Activated CD8-positive, alpha-beta T cell treated with anti-CD3 and anti-CD28 coated beads, Interleukin-2, amount 10 ng/mL, durations not matched to agents 7 days and 5 days (primary cell): ENCODE measurements around the gene ZGPAT. TPM values are rescaled to one million over a fixed set of nuclear protein-coding genes. Genes with fewer than 3 reads are reported as not detected.
A peak's percentile ranks its signal among the peaks of the same experiment; 100 is the strongest.

Experiments
- ATAC-seq: fragments of 150-1000 bp; cut with Tn5 transposase; one replicate; pipeline ENCODE4 v1.10.0; 2021; ENCODE audit warnings: moderate library complexity
- CTCF ChIA-PET: fragments of 350-600 bp; sonication (Branson Sonifier 250); formaldehyde crosslinking; loops from one replicate; lab custom pipeline; 2021; ENCODE audit warnings: antibody characterized with exemption; lab: Charles Lee
- POLR2A ChIA-PET: fragments of 350-600 bp; sonication (Branson Sonifier 250); formaldehyde crosslinking; loops from one replicate; lab custom pipeline; 2021; ENCODE audit warnings: antibody characterized with exemption; lab: Charles Lee
- DNase-seq: peaks from one replicate; pipeline ENCODE4 v3.0.0-alpha.2; 2020
- H3K27ac Mint-ChIP-seq: one replicate; pipeline ENCODE4 v1.8.0; 2021; ENCODE audit warnings: mild to moderate bottlenecking, mixed read lengths
- H3K27me3 Mint-ChIP-seq: one replicate; pipeline ENCODE4 v1.8.0; 2021; ENCODE audit warnings: low read depth, mixed read lengths
- H3K36me3 Mint-ChIP-seq: one replicate; pipeline ENCODE4 v1.8.0; 2021; ENCODE audit warnings: low read depth, mixed read lengths
- H3K4me1 Mint-ChIP-seq: one replicate; pipeline ENCODE4 v1.8.0; 2021; ENCODE audit warnings: low read depth, mixed read lengths
- H3K4me3 Mint-ChIP-seq: one replicate; pipeline ENCODE4 v1.8.0; 2021; ENCODE audit warnings: mild to moderate bottlenecking, mixed read lengths
- H3K9me3 Mint-ChIP-seq: one replicate; pipeline ENCODE4 v1.8.0; 2022; ENCODE audit warnings: mixed read lengths; ENCODE audit not compliant: insufficient read depth
- total RNA-seq, 2 experiments: library from RNA; stranded (reverse); gene quantifications; one replicate each; pipeline ENCODE4 v1.2.3, GENCODE V29; 2021

Gene ZGPAT
- total RNA-seq, 2 experiments from 2014 or later = 38.6 to 43.5 TPM

DNA sequence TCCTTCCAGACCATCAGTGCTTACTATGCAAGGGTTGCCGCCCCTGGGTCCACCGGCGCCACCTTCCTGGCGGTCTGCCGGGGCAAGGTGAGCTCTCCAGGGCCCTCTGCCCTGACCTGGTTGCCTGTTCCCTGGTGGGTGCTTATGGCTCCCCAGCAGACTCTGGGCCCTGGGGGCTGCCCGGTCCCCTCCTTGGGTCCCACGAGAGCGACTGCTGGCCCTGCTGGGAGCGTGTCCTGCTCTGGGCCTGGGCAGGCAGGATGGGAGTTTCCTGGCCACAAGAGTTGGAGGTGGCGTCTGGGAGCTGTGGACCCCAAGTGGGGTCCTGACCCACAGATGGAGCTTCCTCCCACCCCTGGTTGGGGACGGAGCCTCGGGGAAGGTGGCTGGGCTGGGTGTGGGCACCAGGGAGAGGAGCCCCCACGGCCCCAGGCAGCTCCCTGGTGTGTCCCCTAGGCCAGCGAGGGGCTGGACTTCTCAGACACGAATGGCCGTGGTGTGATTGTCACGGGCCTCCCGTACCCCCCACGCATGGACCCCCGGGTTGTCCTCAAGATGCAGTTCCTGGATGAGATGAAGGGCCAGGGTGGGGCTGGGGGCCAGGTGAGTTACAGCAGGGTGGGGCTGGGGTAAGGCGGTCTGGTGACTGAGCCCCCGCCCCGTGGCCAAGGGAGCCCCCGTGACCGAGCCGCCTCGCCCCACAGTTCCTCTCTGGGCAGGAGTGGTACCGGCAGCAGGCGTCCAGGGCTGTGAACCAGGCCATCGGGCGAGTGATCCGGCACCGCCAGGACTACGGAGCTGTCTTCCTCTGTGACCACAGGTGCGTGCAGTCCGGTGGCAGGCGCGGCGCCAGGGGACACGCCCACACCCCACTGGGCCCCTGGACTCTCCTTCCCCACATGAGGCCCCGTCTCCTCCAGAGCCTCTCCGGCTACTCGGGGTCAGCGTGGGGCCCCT, 18.5 kb upstream of the ZGPAT start:
- DNase-seq = no peak
- ATAC-seq = no peak
- Mint-ChIP-seq H3K4me1 (no peaks in the 10 kb centered on the region), H3K9me3 (no peaks in the 10 kb centered on the region), H3K36me3 (peaks cover 21% of the 10 kb centered on the region), H3K27me3 (no peaks in the 10 kb centered on the region), H3K4me3 (no peak overlapping the region), H3K27ac (no peak overlapping the region)
- CTCF ChIA-PET = no interaction called here
- POLR2A ChIA-PET = interaction anchor here (0.7 kb wide), 1 partner anchor 62 kb away, joined by 4 read pairs; no protein-coding TSS in a partner anchor

DNA sequence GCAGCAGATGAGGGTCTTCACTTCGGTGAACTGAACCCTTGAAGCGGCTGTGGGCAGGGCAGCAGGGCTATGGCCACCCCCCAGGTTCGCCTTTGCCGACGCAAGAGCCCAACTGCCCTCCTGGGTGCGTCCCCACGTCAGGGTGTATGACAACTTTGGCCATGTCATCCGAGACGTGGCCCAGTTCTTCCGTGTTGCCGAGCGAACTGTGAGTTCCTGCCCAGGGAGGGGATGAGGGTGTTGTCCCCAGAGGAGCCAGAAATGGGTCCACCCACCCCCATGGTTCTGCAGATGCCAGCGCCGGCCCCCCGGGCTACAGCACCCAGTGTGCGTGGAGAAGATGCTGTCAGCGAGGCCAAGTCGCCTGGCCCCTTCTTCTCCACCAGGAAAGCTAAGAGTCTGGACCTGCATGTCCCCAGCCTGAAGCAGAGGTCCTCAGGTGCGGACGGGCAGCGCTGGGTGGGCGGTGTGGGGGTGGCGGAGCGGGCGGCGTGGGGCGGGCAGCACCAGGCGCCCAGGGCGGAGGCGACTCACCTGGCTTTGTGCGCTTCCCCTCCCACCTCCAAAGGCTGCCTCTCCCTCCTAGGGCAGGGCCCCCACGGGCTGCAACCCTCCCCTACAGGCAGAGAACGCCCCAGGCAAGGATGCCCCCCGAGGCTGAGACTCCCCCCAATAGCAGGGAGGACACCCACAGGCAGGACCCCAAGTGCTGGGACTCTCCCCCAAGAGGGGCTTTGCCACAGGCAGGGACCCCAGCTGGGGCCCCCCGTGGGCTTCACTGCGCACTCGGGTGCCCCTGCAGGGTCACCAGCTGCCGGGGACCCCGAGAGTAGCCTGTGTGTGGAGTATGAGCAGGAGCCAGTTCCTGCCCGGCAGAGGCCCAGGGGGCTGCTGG, 17.6 kb upstream of the ZGPAT start:
- DNase-seq = no peak
- Mint-ChIP-seq H3K4me1 (no peaks in the 10 kb centered on the region), H3K4me3 (no peak overlapping the region), H3K9me3 (no peaks in the 10 kb centered on the region), H3K27me3 (no peaks in the 10 kb centered on the region), H3K27ac (no peak overlapping the region), H3K36me3 (peaks cover 25% of the 10 kb centered on the region)
- no peak for ATAC-seq
- POLR2A ChIA-PET = no interaction called here
- CTCF ChIA-PET = no interaction called here

DNA sequence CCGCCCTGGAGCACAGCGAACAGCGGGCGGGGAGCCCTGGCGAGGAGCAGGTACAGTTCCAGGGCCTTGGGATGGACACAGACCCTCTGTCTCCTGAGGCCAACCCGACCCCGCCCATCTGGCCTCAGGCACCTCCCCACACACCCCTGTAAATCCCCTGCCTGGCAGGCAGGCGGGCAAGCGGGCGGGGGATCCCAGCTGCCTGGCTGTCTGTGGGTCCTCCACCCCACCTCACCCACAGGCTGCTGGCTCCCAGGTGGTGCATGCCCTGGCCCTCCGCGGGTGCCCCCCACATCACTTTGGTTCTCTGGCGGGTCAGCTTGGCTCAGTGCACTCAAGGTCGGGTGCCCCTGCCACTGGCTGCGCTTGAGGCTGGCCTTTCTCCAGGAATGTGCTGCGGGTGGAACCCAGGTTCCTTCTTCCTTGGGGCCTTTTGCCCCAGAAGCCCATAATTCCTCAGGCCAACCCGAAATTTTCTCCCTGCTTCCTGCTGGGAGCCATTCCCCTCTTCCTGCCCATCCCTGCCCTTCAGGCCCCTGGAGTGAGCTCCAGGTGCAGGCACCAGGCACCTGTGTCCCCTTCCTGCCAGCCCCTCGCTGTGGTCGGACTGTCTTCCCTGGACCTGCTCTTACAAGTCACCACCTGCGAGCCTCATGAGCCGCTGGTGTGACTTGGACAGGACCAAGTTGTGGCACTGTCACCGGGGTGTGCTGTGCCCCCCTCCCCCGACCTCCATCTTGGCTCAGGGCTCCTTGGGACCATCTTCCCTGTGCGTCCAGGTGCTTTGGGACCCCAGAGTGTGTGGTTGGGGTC, 16.7 kb upstream of the ZGPAT start:
- Mint-ChIP-seq H3K4me3 (no peak overlapping the region), H3K27ac (peak overlapping the region; percentile 55), H3K36me3 (peaks cover 28% of the 10 kb centered on the region), H3K27me3 (no peaks in the 10 kb centered on the region), H3K9me3 (no peaks in the 10 kb centered on the region), H3K4me1 (peaks cover 3% of the 10 kb centered on the region)
- DNase-seq (no peak), ATAC-seq (no peak)
- ChIA-PET CTCF (no interaction called here), POLR2A (no interaction called here)

- H3K27me3 Mint-ChIP-seq = no peaks in the 10 kb centered on the region
- no peaks in the 10 kb centered on the region for H3K9me3 Mint-ChIP-seq
- ChIA-PET CTCF (interaction anchor here (0.7 kb wide), 1 partner anchor 43 kb away, joined by 3 read pairs; no protein-coding TSS in a partner anchor), POLR2A (no interaction called here)
- ATAC-seq (no peak), DNase-seq (no peak)
- H3K4me3 Mint-ChIP-seq = no peak overlapping the region
- peaks cover 5% of the 10 kb centered on the region for H3K4me1 Mint-ChIP-seq
- peak overlapping the region; percentile 55 for H3K27ac Mint-ChIP-seq
- peaks cover 28% of the 10 kb centered on the region for H3K36me3 Mint-ChIP-seq
Observed at GRCh38 chr20:63691711-63692435, 16.0 kb upstream of the ZGPAT start.

DNA sequence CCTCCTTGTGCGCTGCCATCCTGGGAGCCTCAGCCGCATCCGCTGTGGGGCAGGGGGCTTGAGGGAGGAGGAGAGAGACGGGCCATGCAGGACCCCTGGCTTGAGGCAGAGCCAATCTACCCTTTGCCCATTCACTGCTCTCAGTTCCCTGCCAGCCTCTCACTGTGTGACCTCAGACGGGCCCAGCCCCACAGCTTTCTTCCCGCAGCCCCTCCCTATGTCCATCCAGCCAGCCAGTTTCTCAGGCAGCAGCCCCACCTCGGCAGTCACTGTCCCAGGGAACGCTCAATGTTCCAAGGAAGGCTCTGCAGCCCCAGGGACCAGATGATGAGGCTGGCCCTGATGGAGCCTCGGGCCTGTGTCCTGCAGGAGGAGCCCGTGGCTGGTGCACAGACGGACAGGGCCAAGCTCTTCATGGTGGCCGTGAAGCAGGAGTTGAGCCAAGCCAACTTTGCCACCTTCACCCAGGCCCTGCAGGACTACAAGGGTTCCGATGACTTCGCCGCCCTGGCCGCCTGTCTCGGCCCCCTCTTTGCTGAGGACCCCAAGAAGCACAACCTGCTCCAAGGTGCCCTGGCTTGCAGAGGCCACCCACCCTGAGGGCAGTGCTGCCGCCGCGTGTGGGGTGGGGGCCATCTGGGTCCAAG, 15.3 kb upstream of the ZGPAT start:
- Mint-ChIP-seq H3K4me3 (peak overlapping the region; percentile 28), H3K4me1 (peaks cover 9% of the 10 kb centered on the region), H3K36me3 (peaks cover 28% of the 10 kb centered on the region), H3K27me3 (no peaks in the 10 kb centered on the region), H3K27ac (peak overlapping the region; percentile 67), H3K9me3 (no peaks in the 10 kb centered on the region)
- ATAC-seq (no peak), DNase-seq (no peak)
- ChIA-PET CTCF (no interaction called here), POLR2A (no interaction called here)

DNA sequence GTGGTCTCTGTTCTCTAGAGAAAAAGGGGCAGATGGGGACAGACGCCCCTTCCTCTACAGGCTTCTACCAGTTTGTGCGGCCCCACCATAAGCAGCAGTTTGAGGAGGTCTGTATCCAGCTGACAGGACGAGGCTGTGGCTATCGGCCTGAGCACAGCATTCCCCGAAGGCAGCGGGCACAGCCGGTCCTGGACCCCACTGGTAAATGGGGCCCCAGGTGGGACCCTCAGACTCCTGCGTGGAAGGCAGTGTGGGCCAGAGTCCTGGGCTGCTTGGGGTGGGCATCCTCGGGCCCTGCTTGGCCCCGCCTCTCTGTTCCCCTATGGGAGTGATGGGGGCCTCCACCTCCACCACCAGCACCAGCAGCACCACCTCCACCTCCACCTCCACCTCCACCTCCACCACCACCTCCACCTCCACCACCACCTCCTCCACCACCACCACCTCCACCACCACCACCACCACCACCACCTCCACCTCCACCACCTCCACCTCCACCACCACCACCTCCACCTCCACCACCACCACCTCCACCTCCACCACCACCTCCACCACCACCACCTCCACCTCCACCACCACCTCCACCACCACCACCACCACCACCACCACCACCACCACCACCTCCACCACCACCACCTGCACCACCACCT, 14.6 kb upstream of the ZGPAT start:
- no peak for ATAC-seq
- Mint-ChIP-seq H3K27me3 (no peaks in the 10 kb centered on the region), H3K9me3 (no peaks in the 10 kb centered on the region), H3K4me1 (peaks cover 9% of the 10 kb centered on the region), H3K36me3 (peaks cover 28% of the 10 kb centered on the region), H3K27ac (no peak overlapping the region), H3K4me3 (peak overlapping the region; percentile 8)
- ChIA-PET CTCF (no interaction called here), POLR2A (no interaction called here)
- no peak for DNase-seq

DNA sequence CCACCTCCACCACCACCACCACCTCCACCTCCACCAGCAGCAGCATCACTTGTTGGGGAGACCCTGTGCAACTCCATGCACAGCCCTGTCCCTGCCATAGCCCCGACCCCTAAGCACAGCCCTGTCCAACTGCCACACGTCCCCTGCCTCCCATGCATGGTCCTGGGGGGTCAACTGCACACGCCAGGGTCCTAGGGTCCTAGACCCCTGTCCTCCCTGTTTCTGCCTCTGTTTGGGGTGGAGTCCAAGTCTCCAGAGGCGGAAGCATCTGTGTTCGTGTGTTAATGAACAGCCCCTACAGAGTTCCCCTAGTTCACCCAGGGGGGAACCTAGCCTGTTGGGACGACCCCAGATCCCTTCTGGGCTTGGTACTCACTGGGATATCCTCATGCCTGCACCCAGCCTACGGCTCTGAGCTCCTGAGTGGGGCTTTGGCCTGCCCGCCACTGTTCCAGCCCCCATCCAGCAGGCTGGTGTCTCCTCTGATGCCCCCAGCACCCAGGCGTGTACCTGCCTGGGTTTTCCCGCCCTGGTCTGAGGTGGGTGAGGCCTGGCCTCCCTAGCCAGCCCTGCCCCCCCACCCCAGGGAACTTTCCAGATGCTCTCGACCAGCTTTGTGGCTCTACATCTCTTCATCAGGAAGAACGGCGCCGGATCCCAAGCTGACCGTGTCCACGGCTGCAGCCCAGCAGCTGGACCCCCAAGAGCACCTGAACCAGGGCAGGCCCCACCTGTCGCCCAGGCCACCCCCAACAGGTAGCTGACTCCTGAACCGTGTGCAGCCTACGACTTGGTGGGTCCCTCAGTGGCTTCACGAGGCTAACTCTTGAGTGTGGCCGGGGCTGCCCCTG, 13.9 kb upstream of the ZGPAT start:
- Mint-ChIP-seq H3K27me3 (no peaks in the 10 kb centered on the region), H3K4me3 (peak overlapping the region; percentile 60), H3K27ac (peak overlapping the region; percentile 89), H3K4me1 (peaks cover 9% of the 10 kb centered on the region), H3K9me3 (no peaks in the 10 kb centered on the region), H3K36me3 (peaks cover 28% of the 10 kb centered on the region)
- CTCF ChIA-PET = no interaction called here
- POLR2A ChIA-PET = interaction anchor here (0.9 kb wide), 1 partner anchor 172 kb away, joined by 3 read pairs; no protein-coding TSS in a partner anchor
- ATAC-seq = no peak
- DNase-seq = no peak

DNA sequence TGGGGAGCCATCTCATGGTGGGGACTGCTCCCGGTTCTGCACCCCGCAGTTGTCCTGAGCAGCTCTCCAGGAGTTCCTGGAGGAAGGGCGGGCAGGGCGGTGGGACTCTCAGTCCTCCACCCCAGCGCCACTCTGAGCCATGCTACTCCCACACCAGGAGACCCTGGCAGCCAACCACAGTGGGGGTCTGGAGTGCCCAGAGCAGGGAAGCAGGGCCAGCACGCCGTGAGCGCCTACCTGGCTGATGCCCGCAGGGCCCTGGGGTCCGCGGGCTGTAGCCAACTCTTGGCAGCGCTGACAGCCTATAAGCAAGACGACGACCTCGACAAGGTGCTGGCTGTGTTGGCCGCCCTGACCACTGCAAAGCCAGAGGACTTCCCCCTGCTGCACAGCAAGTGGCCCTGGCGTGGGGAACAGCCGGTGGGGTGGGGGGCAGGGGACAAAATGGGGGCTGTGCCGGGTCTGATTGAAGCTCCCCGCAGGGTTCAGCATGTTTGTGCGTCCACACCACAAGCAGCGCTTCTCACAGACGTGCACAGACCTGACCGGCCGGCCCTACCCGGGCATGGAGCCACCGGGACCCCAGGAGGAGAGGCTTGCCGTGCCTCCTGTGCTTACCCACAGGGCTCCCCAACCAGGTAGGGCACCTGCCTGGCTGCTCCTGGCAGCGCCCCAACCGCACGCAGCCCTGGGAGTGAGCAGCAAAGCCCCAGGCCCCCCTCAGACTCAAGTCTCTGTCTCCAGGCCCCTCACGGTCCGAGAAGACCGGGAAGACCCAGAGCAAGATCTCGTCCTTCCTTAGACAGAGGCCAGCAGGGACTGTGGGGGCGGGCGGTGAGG, 13.0 kb upstream of the ZGPAT start:
- Mint-ChIP-seq H3K36me3 (peaks cover 28% of the 10 kb centered on the region), H3K9me3 (no peaks in the 10 kb centered on the region), H3K27me3 (no peaks in the 10 kb centered on the region), H3K4me1 (peaks cover 9% of the 10 kb centered on the region), H3K4me3 (no peak overlapping the region), H3K27ac (no peak overlapping the region)
- CTCF ChIA-PET = no interaction called here
- POLR2A ChIA-PET = interaction anchor here (0.9 to 1.1 kb wide), 2 partner anchors 10 to 172 kb away, joined by 3 read pairs; no protein-coding TSS in a partner anchor
- no peak for DNase-seq
- ATAC-seq = no peak
